Endothelial cell of umbilical vein (primary cell): ENCODE results near the gene ANGPTL2. TPM values are rescaled to one million over a fixed set of nuclear protein-coding genes. Genes with fewer than 3 reads are reported as not detected.

Experiments
- BruUV-seq: library from RNA; stranded (reverse); fragments of 400-500 nt; replicated peaks from 2 replicates; lab custom pipeline; 2021; lab: Mats Ljungman, UMichigan
- CTCF ChIA-PET: fragments of 300-600, 350-600 bp; sonication (Branson Sonifier 250); formaldehyde crosslinking; loops from one replicate; lab custom pipeline; 2021; ENCODE audit warnings: antibody characterized with exemption, inconsistent platforms; lab: Charles Lee
- POLR2A ChIA-PET: fragments of 300-600, 350-600 bp; sonication (Branson Sonifier 250); formaldehyde crosslinking; loops from one replicate; lab custom pipeline; 2021; ENCODE audit warnings: antibody characterized with exemption, inconsistent platforms; lab: Charles Lee
- DNase-seq: peaks from one replicate; pipeline ENCODE4 v3.0.0-alpha.2; 2011; ENCODE audit warnings: low read depth, low spot score
- FAIRE-seq: peaks from 2 replicates; lab custom pipeline; 2011; peaks lifted over from hg19 to GRCh38; lab: Jason Lieb, UNC
- H2AFZ ChIP-seq: 2 replicates; pipeline ENCODE4 v1.6.0; 2012; ENCODE audit warnings: low read depth, low read length, control low read depth, inconsistent platforms
- H3K27ac ChIP-seq: 2 replicates; pipeline ENCODE4 v1.5.1; 2011; ENCODE audit warnings: low read depth, mild to moderate bottlenecking, control low read depth, low read length, moderate library complexity; ENCODE audit not compliant: insufficient read depth
- H3K27me3 ChIP-seq, 2 experiments: 2 replicates each; pipeline versions ENCODE4 v1.6.0 to v1.6.1; 2011; ENCODE audit warnings: low read length in 2 of 2, mixed read lengths in 1 of 2; ENCODE audit not compliant: control insufficient read depth in 2 of 2, insufficient read depth in 2 of 2
- H3K36me3 ChIP-seq, 2 experiments: 2 replicates in 1 of 2; 3 replicates in 1 of 2; pipeline ENCODE4 v1.5.1; 2011; ENCODE audit warnings: low read length in 2 of 2, mild to moderate bottlenecking in 1 of 2, moderate library complexity in 1 of 2; ENCODE audit not compliant: control insufficient read depth in 2 of 2, insufficient read depth in 2 of 2; ENCODE audit errors: extremely low read depth in 1 of 2
- H3K4me1 ChIP-seq: 3 replicates; pipeline ENCODE4 v1.5.1; 2011; ENCODE audit warnings: mild to moderate bottlenecking, low read length; ENCODE audit not compliant: control insufficient read depth, insufficient read depth; ENCODE audit errors: extremely low read depth
- H3K4me2 ChIP-seq: 2 replicates; pipeline ENCODE4 v1.6.1; 2011; ENCODE audit warnings: low read length, control low read depth, mixed read lengths; ENCODE audit not compliant: insufficient read depth
- H3K4me3 ChIP-seq, 3 experiments: fragments of 200-600 bp in 1 of 3; sonication (generic), shearing (Covaris generic) in 1 of 3; replicated peaks in 1 of 3; 2 replicates each; pipeline ENCODE4 v1.5.1; 2011 to 2016; ENCODE audit warnings: control low read depth in 3 of 3, low read length in 3 of 3, mild to moderate bottlenecking in 2 of 3, inconsistent platforms in 1 of 3, low read depth in 1 of 3, moderate library complexity in 1 of 3; ENCODE audit not compliant: insufficient read depth in 1 of 3
- H3K79me2 ChIP-seq: 2 replicates; pipeline ENCODE4 v1.6.0; 2012; ENCODE audit warnings: low read length, inconsistent platforms; ENCODE audit not compliant: control insufficient read depth, insufficient read depth
- H3K9ac ChIP-seq: replicated peaks from 2 replicates; pipeline ENCODE3; 2011; ENCODE audit warnings: low read length, control low read depth; ENCODE audit not compliant: insufficient read depth; ENCODE audit errors: extremely low read depth
- H3K9me1 ChIP-seq: replicated peaks from 3 replicates; pipeline ENCODE4 v1.6.0; 2011; ENCODE audit warnings: mild to moderate bottlenecking, low read length; ENCODE audit not compliant: control insufficient read depth, insufficient read depth; ENCODE audit errors: extremely low read depth
- H3K9me3 ChIP-seq: replicated peaks from 2 replicates; pipeline ENCODE4 v1.5.1; 2012; ENCODE audit warnings: low read length, inconsistent platforms; ENCODE audit not compliant: control insufficient read depth, insufficient read depth
- H4K20me1 ChIP-seq: replicated peaks from 2 replicates; pipeline ENCODE3; 2011; ENCODE audit warnings: mild to moderate bottlenecking, low read length; ENCODE audit not compliant: control insufficient read depth, insufficient read depth; ENCODE audit errors: extremely low read depth
- EZH2 ChIP-seq: IDR thresholded peaks from 2 replicates; pipeline ENCODE4 v1.6.1; 2012; ENCODE audit warnings: borderline replicate concordance, low read depth, mild to moderate bottlenecking, moderate library complexity, low read length, inconsistent platforms; ENCODE audit not compliant: severe bottlenecking
- FOS ChIP-seq: IDR thresholded peaks from 2 replicates; pipeline ENCODE4 v1.6.1; 2011; ENCODE audit warnings: mild to moderate bottlenecking, low read length, moderate library complexity, borderline replicate concordance; ENCODE audit not compliant: insufficient read depth
- GATA2 ChIP-seq: IDR thresholded peaks from 2 replicates; pipeline ENCODE4 v1.7.0; 2011; ENCODE audit warnings: low read depth, mild to moderate bottlenecking, moderate library complexity, mixed read lengths, low read length; ENCODE audit not compliant: insufficient read length, insufficient read depth
- JUN ChIP-seq: IDR thresholded peaks from 2 replicates; pipeline ENCODE4 v1.6.1; 2011; ENCODE audit warnings: borderline replicate concordance, low read depth; ENCODE audit not compliant: insufficient read length, insufficient read depth
- MYC ChIP-seq: IDR thresholded peaks from one replicate; pipeline ENCODE4 v1.6.1; 2011; ENCODE audit warnings: mild to moderate bottlenecking, low read depth, low read length
- POLR2A ChIP-seq: IDR thresholded peaks from 2 replicates; pipeline ENCODE4 v1.6.1; 2012; ENCODE audit warnings: low read depth, mild to moderate bottlenecking, control low read depth, low read length
- POLR2AphosphoS5 ChIP-seq: IDR thresholded peaks from 2 replicates; pipeline ENCODE4 v1.6.1; 2012; ENCODE audit warnings: low read depth, mild to moderate bottlenecking, control low read depth, low read length, moderate library complexity; ENCODE audit not compliant: insufficient read depth
- dilution Hi-C: fragments of 300-500 bp; cut with MboI; formaldehyde crosslinking; loops from one replicate; pipeline ENCODE4 v1.15.0; 2019; ENCODE audit warnings: low sequenced_read_pairs; ENCODE audit not compliant: extremely low pct_ligation_motif_present
- intact Hi-C: fragments of 100-400 bp; cut with micrococcal nuclease; formaldehyde crosslinking; loops from one replicate; pipeline ENCODE4 v1.10.0; 2022
- polyA plus RNA-seq, 4 experiments: library from polyadenylated mRNA; depleted of rRNA in 3 of 4; stranded (reverse) in 3 of 4; unstranded in 1 of 4; fragments of >200 nt; gene quantifications; 2 replicates each; pipeline versions ENCODE4 v1.2.1 to v1.2.3, GENCODE V29; 2011 to 2012; ENCODE audit warnings: missing spikeins in 1 of 4
- total RNA-seq: library from RNA; stranded (reverse); gene quantifications from 2 replicates; pipeline ENCODE4 v1.2.3, GENCODE V29; 2021
- TF ChIP-seq, protein P1 (sequence below), 2 donors: IDR thresholded peaks; 1 replicate in 1 of 2; 2 replicates in 1 of 2; pipeline ENCODE4 v1.5.1; 2011; ENCODE audit warnings: low read length in 2 of 2, mild to moderate bottlenecking in 2 of 2, moderate library complexity in 2 of 2, control low read depth in 1 of 2, inconsistent platforms in 1 of 2, low read depth in 1 of 2; ENCODE audit not compliant: insufficient read depth in 1 of 2; ENCODE audit errors: extremely low read depth in 1 of 2
- TF ChIP-seq, protein P2 (sequence below): IDR thresholded peaks from 2 replicates; pipeline ENCODE4 v1.6.1; 2011; ENCODE audit not compliant: insufficient read depth, insufficient read length

The ANGPTL2 gene
- total and polyA plus RNA-seq, 2 donors (not counting 3 experiments of a cell fraction or from before 2014, with no cell fraction given): 15.1 to 24.5 TPM

DNA sequence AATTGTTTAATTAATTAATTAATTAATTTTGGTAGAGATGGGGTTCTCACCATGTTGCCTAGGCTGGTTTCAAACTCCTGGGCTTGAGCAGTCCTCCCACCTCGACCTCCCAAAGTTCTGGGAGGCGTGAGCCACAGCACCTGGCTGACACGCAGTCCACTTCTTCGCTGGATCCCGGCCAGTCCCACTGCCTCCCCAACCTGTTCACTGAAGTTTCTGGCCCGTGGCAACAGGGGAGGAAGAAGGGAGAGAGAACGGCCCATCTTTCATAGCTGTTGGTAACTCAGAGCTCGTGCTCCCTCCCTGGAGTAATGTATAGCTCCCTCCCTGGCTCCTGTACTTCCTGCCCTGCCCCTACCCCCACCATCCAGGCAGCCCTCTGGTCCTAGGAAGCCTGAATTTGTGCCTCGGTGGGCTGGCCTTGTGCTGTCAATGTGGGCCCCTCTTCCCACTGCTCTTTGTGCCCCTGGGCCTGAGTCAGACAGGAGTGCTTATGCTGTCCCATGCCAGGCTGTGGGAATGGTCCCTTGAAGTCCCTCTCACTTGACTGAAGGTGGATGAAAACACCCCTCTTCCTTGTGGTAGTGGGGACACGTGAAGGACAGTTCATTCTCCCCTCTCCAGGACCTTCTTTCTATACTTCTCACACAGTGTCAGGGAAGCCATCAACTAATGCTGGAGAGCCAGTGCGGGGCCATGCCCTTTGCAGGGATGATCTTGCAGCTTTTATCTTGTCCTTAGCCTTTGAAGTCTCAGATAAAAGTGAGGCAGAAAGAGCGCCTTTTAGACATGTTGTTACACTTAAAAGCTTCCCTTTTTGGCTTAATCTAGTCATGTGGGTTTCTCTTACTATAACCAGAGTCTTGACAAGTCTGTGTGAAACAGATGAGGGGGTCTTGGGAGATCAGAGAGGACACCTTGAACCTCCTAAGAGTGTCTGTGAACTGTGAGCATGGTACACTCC lies 38.1 kb downstream of the ANGPTL2 start:
- Histone ChIP-seq H3K36me3 (no peaks in the 10 kb centered on the region), H3K9me3 (no peaks in the 10 kb centered on the region), H3K27me3 (no peaks in the 10 kb centered on the region), H3K9me1 (no peaks in the 10 kb centered on the region), H2AFZ (no peak overlapping the region), H4K20me1 (no peaks in the 10 kb centered on the region), H3K9ac (no peak overlapping the region), H3K27ac (no peak overlapping the region), H3K79me2 (no peaks in the 10 kb centered on the region), H3K4me1 (no peaks in the 10 kb centered on the region), H3K4me2 (no peak overlapping the region), H3K4me3 (no peak overlapping the region)
- intact Hi-C loops: no loop called here
- DNase-seq: no peak
- no peak for FAIRE-seq
- dilution Hi-C loops: no loop called here
- CTCF ChIA-PET: interaction anchor here (0.7 kb wide), 1 partner anchor 35 kb away, joined by 3 read pairs; no protein-coding TSS in a partner anchor
- POLR2A ChIA-PET: no interaction called here
- TF ChIP-seq POLR2A: no peak
- no peak for TF ChIP-seq MYC
- TF ChIP-seq JUN: no peak
- TF ChIP-seq FOS: no peak
- TF ChIP-seq GATA2: no peak
- TF ChIP-seq, protein P1, sequence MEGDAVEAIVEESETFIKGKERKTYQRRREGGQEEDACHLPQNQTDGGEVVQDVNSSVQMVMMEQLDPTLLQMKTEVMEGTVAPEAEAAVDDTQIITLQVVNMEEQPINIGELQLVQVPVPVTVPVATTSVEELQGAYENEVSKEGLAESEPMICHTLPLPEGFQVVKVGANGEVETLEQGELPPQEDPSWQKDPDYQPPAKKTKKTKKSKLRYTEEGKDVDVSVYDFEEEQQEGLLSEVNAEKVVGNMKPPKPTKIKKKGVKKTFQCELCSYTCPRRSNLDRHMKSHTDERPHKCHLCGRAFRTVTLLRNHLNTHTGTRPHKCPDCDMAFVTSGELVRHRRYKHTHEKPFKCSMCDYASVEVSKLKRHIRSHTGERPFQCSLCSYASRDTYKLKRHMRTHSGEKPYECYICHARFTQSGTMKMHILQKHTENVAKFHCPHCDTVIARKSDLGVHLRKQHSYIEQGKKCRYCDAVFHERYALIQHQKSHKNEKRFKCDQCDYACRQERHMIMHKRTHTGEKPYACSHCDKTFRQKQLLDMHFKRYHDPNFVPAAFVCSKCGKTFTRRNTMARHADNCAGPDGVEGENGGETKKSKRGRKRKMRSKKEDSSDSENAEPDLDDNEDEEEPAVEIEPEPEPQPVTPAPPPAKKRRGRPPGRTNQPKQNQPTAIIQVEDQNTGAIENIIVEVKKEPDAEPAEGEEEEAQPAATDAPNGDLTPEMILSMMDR (IDR thresholded peaks at IDR 0.05; ENCODE audit: extremely low read depth in 1 of 2, insufficient read depth in 1 of 2, low read depth in 1 of 2, low read length in 2 of 2): no peak
- TF ChIP-seq, protein P2, sequence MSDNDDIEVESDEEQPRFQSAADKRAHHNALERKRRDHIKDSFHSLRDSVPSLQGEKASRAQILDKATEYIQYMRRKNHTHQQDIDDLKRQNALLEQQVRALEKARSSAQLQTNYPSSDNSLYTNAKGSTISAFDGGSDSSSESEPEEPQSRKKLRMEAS: no peak
- no peak for TF ChIP-seq EZH2
- no peak for TF ChIP-seq POLR2AphosphoS5
- no TSS peak for BruUV-seq
